IMR-90 (cell line): ENCODE measurements around the gene C1orf87. TPM values are rescaled to one million over a fixed set of nuclear protein-coding genes. Genes with fewer than 3 reads are reported as not detected.

Experiments
- ATAC-seq: fragments of 200-7000 bp; cut with Tn5 transposase; 2 replicates; pipeline ENCODE4 v1.9.1; 2020; ENCODE audit warnings: low read depth, mild to moderate bottlenecking, moderate library complexity
- BruUV-seq: library from RNA; stranded (reverse); fragments of 400-500 nt; replicated peaks from 2 replicates; lab custom pipeline; 2021; lab: Mats Ljungman, UMichigan
- CTCF ChIA-PET: fragments of 300-600 bp; formaldehyde crosslinking; extraction: SDS; loops from one replicate; lab custom pipeline; 2021; ENCODE audit warnings: antibody characterized with exemption; lab: Yijun Ruan, JAX
- POLR2A ChIA-PET: fragments of 300-600 bp; sonication (Branson Sonifier 250); formaldehyde crosslinking; loops from one replicate; lab custom pipeline; 2022; ENCODE audit warnings: antibody characterized with exemption; ENCODE audit not compliant: unreplicated experiment; lab: Charles Lee
- DNase-seq: peaks from one replicate; pipeline ENCODE4 v3.0.0; 2013
- H2AFZ ChIP-seq: replicated peaks from 2 replicates; pipeline ENCODE3; 2013; ENCODE audit warnings: low read length, mild to moderate bottlenecking; ENCODE audit not compliant: poor library complexity
- H2AK5ac ChIP-seq: 2 replicates; pipeline ENCODE4 v1.6.1; 2013; ENCODE audit warnings: low read depth, low read length, inconsistent platforms
- H2AK9ac ChIP-seq: replicated peaks from 2 replicates; pipeline ENCODE3; 2013; ENCODE audit warnings: mild to moderate bottlenecking, low read depth, low read length, moderate library complexity; ENCODE audit not compliant: poor library complexity
- H2BK120ac ChIP-seq: 2 replicates; pipeline ENCODE4 v1.6.1; 2013; ENCODE audit warnings: low read depth, low read length, inconsistent platforms
- H2BK15ac ChIP-seq: 3 replicates; pipeline ENCODE4 v1.6.1; 2013; ENCODE audit warnings: low read depth, low read length, inconsistent platforms
- H2BK20ac ChIP-seq: 2 replicates; pipeline ENCODE4 v1.6.1; 2013; ENCODE audit warnings: low read depth, mild to moderate bottlenecking, inconsistent platforms, low read length, moderate library complexity
- H2BK5ac ChIP-seq: 2 replicates; pipeline ENCODE4 v1.6.1; 2013; ENCODE audit warnings: mild to moderate bottlenecking, low read depth, low read length, inconsistent platforms; ENCODE audit not compliant: poor library complexity, severe bottlenecking
- H3K14ac ChIP-seq: replicated peaks from 2 replicates; pipeline ENCODE4 v1.6.1; 2013; ENCODE audit warnings: low read depth, low read length, inconsistent platforms
- H3K18ac ChIP-seq: 2 replicates; pipeline ENCODE4 v1.6.1; 2013; ENCODE audit warnings: low read depth, low read length, control low read depth
- H3K23ac ChIP-seq: 2 replicates; pipeline ENCODE4 v1.6.1; 2013; ENCODE audit warnings: low read depth, low read length, inconsistent platforms
- H3K27ac ChIP-seq: 2 replicates; pipeline ENCODE4 v1.5.1; 2013; ENCODE audit warnings: mild to moderate bottlenecking, control low read depth, low read length; ENCODE audit not compliant: insufficient read depth
- H3K27me3 ChIP-seq: 2 replicates; pipeline ENCODE4 v1.6.1; 2013; ENCODE audit warnings: low read length; ENCODE audit not compliant: control insufficient read depth, insufficient read depth
- H3K36me3 ChIP-seq: 2 replicates; pipeline ENCODE4 v1.6.1; 2013; ENCODE audit warnings: low read length, mixed read lengths; ENCODE audit not compliant: control insufficient read depth, insufficient read depth
- H3K4ac ChIP-seq: 2 replicates; pipeline ENCODE4 v1.6.1; 2013; ENCODE audit warnings: low read depth, low read length, inconsistent platforms
- H3K4me1 ChIP-seq: 2 replicates; pipeline ENCODE4 v1.6.1; 2013; ENCODE audit warnings: low read length, mixed read lengths; ENCODE audit not compliant: control insufficient read depth, insufficient read depth
- H3K4me2 ChIP-seq: 2 replicates; pipeline ENCODE4 v1.6.1; 2013; ENCODE audit warnings: low read depth, mild to moderate bottlenecking, control low read depth, low read length, moderate library complexity
- H3K4me3 ChIP-seq: 2 replicates; pipeline ENCODE4 v1.5.1; 2013; ENCODE audit warnings: low read depth, mild to moderate bottlenecking, control low read depth, low read length, moderate library complexity; ENCODE audit not compliant: insufficient read depth
- H3K56ac ChIP-seq: 2 replicates; pipeline ENCODE4 v1.6.1; 2013; ENCODE audit warnings: low read length, inconsistent platforms; ENCODE audit not compliant: insufficient read depth; ENCODE audit errors: extremely low read depth
- H3K79me1 ChIP-seq, 2 experiments: 2 replicates each; pipeline ENCODE4 v1.6.1; 2013; ENCODE audit warnings: low read length in 2 of 2, inconsistent platforms in 1 of 2, low read depth in 1 of 2
- H3K9ac ChIP-seq: 2 replicates; pipeline ENCODE4 v1.6.1; 2013; ENCODE audit warnings: low read depth, low read length, control low read depth
- H3K9me1 ChIP-seq: 2 replicates; pipeline ENCODE4 v1.6.1; 2013; ENCODE audit warnings: low read length, inconsistent platforms; ENCODE audit not compliant: insufficient read depth
- H3K9me3 ChIP-seq: 2 replicates; pipeline ENCODE4 v1.6.1; 2013; ENCODE audit warnings: low read length; ENCODE audit not compliant: control insufficient read depth, insufficient read depth
- H4K20me1 ChIP-seq: 2 replicates; pipeline ENCODE4 v1.6.1; 2013; ENCODE audit warnings: low read length, inconsistent platforms; ENCODE audit not compliant: insufficient read depth
- H4K5ac ChIP-seq: 2 replicates; pipeline ENCODE4 v1.6.1; 2013; ENCODE audit warnings: mild to moderate bottlenecking, low read depth, low read length, control low read depth
- H4K8ac ChIP-seq, 2 experiments: 2 replicates each; pipeline ENCODE4 v1.6.1; 2013; ENCODE audit warnings: low read depth in 2 of 2, low read length in 2 of 2, control low read depth in 1 of 2, inconsistent platforms in 1 of 2
- H4K91ac ChIP-seq: 2 replicates; pipeline ENCODE4 v1.6.1; 2013; ENCODE audit warnings: low read depth, low read length, inconsistent platforms; ENCODE audit not compliant: insufficient read depth
- BHLHE40 ChIP-seq: fragments of 150-350 bp; IDR thresholded peaks from 2 replicates; pipeline ENCODE4 v1.6.1; 2016; ENCODE audit warnings: mild to moderate bottlenecking, low read depth, low read length
- CEBPB ChIP-seq: IDR thresholded peaks from 2 replicates; pipeline ENCODE4 v1.6.1; 2012; ENCODE audit warnings: low read depth, low read length, improper control_type of control experiment
- CHD1 ChIP-seq: IDR thresholded peaks from 2 replicates; pipeline ENCODE4 v1.6.1; 2012; ENCODE audit warnings: low read depth, low read length, improper control_type of control experiment
- CTCF ChIP-seq: conservative IDR thresholded peaks from 2 replicates; pipeline ENCODE4 v1.5.1; 2012; ENCODE audit warnings: mild to moderate bottlenecking, low read depth, low read length, improper control_type of control experiment
- ELK1 ChIP-seq: fragments of 150-350 bp; IDR thresholded peaks from 2 replicates; pipeline ENCODE4 v1.6.1; 2016; ENCODE audit warnings: low read depth, mild to moderate bottlenecking, low read length, moderate library complexity, borderline replicate concordance
- FOS ChIP-seq: fragments of 150-350 bp; IDR thresholded peaks from 2 replicates; pipeline ENCODE4 v1.6.1; 2016; ENCODE audit warnings: low read depth, low read length
- MAFK ChIP-seq: IDR thresholded peaks from 2 replicates; pipeline ENCODE4 v1.6.1; 2012; ENCODE audit warnings: low read depth, low read length, improper control_type of control experiment
- MAZ ChIP-seq: IDR thresholded peaks from 2 replicates; pipeline ENCODE4 v1.6.1; 2012; ENCODE audit warnings: low read depth, mild to moderate bottlenecking, low read length, improper control_type of control experiment, moderate library complexity, borderline replicate concordance
- MXI1 ChIP-seq: IDR thresholded peaks from 2 replicates; pipeline ENCODE4 v1.6.1; 2012; ENCODE audit warnings: low read depth, mild to moderate bottlenecking, low read length, moderate library complexity, borderline replicate concordance
- POLR2A ChIP-seq: IDR thresholded peaks from 2 replicates; pipeline ENCODE4 v1.6.1; 2012; ENCODE audit warnings: mild to moderate bottlenecking, low read depth, low read length
- RCOR1 ChIP-seq: IDR thresholded peaks from 2 replicates; pipeline ENCODE4 v1.6.1; 2012; ENCODE audit warnings: mild to moderate bottlenecking, low read length, improper control_type of control experiment; ENCODE audit not compliant: insufficient replicate concordance
- RFX5 ChIP-seq: IDR thresholded peaks from 2 replicates; pipeline ENCODE4 v1.8.0; 2012; ENCODE audit warnings: low read depth, mild to moderate bottlenecking, low read length, moderate library complexity
- SMC3 ChIP-seq: fragments of 150-350 bp; IDR thresholded peaks from 2 replicates; pipeline ENCODE4 v1.6.1; 2016; ENCODE audit warnings: low read depth, mild to moderate bottlenecking, antibody characterized with exemption, low read length, moderate library complexity
- USF2 ChIP-seq: fragments of 150-350 bp; IDR thresholded peaks from 2 replicates; pipeline ENCODE4 v1.6.1; 2017; ENCODE audit warnings: mild to moderate bottlenecking, antibody characterized with exemption, low read length, low read depth
- WGBS, 2 experiments: methylation state at CpG; one replicate each; pipeline versions ENCODE4 v1.1.5 to v1.1.7; 2013; ENCODE audit warnings: missing lambda C conversion rate in 2 of 2; ENCODE audit not compliant: insufficient read length in 1 of 2; ENCODE audit errors: extremely low coverage in 2 of 2; 5-methylcytosine and 5-hydroxymethylcytosine counted together
- dilution Hi-C: fragments of 300-500 bp; cut with HindIII; formaldehyde crosslinking; loops from one replicate; pipeline ENCODE4 v1.14.3; 2018; ENCODE audit warnings: low sequenced_read_pairs; ENCODE audit not compliant: unreplicated experiment
- in situ Hi-C: fragments of 300-500 bp; cut with MboI; formaldehyde crosslinking; loops from 3 replicates; pipeline ENCODE4 v1.14.3; 2019; ENCODE audit warnings: low sequenced_read_pairs, inconsistent platforms, mixed read lengths
- intact Hi-C: fragments of 100-400 bp; cut with micrococcal nuclease; formaldehyde crosslinking; loops from 2 replicates; pipeline ENCODE4 v1.10.0; 2022
- polyA plus RNA-seq, 3 experiments: library from polyadenylated mRNA; depleted of rRNA; stranded (reverse); fragments of >200 nt; gene quantifications; 2 replicates each; pipeline ENCODE4 v1.2.3, GENCODE V29; 2012; ENCODE audit warnings: low replicate concordance in 1 of 3
- total RNA-seq: library from RNA; depleted of rRNA; stranded (reverse); fragments of >200 nt; gene quantifications from 2 replicates; pipeline ENCODE4 v1.2.3, GENCODE V29; 2012

Gene C1orf87
- total and polyA plus RNA-seq, 2 of the 4 experiments (the other 2 are of a cell fraction) = not detected

- in situ Hi-C loops = no loop called here
- Histone ChIP-seq H3K27me3 (no peaks in the 10 kb centered on the region), H3K36me3 (no peaks in the 10 kb centered on the region), H3K18ac (no peak overlapping the region), H2BK120ac (no peak overlapping the region), H2AK9ac (no peak overlapping the region), H3K27ac (no peak overlapping the region), H3K9ac (no peak overlapping the region), H4K91ac (no peak overlapping the region), H2BK20ac (no peak overlapping the region), H4K20me1 (no peaks in the 10 kb centered on the region), H3K56ac (no peak overlapping the region), H3K14ac (no peak overlapping the region), H3K4me1 (no peaks in the 10 kb centered on the region), H3K9me3 (no peaks in the 10 kb centered on the region), H4K8ac (no peak overlapping the region), H2BK15ac (no peak overlapping the region), H2AFZ (no peak overlapping the region), H3K23ac (no peak overlapping the region), H2AK5ac (no peak overlapping the region), H3K4ac (no peak overlapping the region), H3K79me1 (no peaks in the 10 kb centered on the region), H3K9me1 (no peaks in the 10 kb centered on the region), H2BK5ac (no peak overlapping the region), H3K4me3 (no peak overlapping the region), H4K5ac (no peak overlapping the region), H3K4me2 (no peak overlapping the region)
- dilution Hi-C loops = no loop called here
- BruUV-seq = no TSS peak
- ATAC-seq = no peak
- POLR2A ChIA-PET = no interaction called here
- DNase-seq = no peak
- TF ChIP-seq MAZ (no peak), RCOR1 (no peak), MAFK (no peak), FOS (no peak), CHD1 (no peak), SMC3 (no peak), MXI1 (no peak), POLR2A (no peak), RFX5 (no peak), CTCF (no peak), CEBPB (no peak), USF2 (no peak), ELK1 (no peak), BHLHE40 (no peak)
- 37% methylated on average over 5 of the region's 7 CpGs; no CpG with 5 or more reads in 1 of the 2 experiments for WGBS, 2 experiments
- intact Hi-C loops = no loop called here
- CTCF ChIA-PET = interaction anchor here (1.0 to 2.6 kb wide), 2 partner anchors 15 to 28 kb away, joined by 3 to 7 read pairs; no protein-coding TSS in a partner anchor
Observed at GRCh38 chr1:60114745-60115318, 41.3 kb upstream of the C1orf87 start.
